Testis (tissue), 2 donors: ENCODE data around the gene MYBPC3.

Experiments used
- POLR2A ChIP-seq: fragments of 450-650 bp; IDR thresholded peaks from one replicate; pipeline ENCODE4 v1.6.1; 2017; ENCODE audit warnings: antibody characterized with exemption, mild to moderate bottlenecking, moderate library complexity
- TF ChIP-seq, protein P1 (sequence below), 3 experiments: fragments of 450-650 bp in 2 of 3; fragments of 200-600 bp in 1 of 3; sonication (generic) in 1 of 3; IDR thresholded peaks; one replicate each; pipeline ENCODE4 v1.5.1; 2016 to 2019; ENCODE audit warnings: antibody characterized with exemption in 3 of 3, mild to moderate bottlenecking in 2 of 3, moderate library complexity in 1 of 3

DNA sequence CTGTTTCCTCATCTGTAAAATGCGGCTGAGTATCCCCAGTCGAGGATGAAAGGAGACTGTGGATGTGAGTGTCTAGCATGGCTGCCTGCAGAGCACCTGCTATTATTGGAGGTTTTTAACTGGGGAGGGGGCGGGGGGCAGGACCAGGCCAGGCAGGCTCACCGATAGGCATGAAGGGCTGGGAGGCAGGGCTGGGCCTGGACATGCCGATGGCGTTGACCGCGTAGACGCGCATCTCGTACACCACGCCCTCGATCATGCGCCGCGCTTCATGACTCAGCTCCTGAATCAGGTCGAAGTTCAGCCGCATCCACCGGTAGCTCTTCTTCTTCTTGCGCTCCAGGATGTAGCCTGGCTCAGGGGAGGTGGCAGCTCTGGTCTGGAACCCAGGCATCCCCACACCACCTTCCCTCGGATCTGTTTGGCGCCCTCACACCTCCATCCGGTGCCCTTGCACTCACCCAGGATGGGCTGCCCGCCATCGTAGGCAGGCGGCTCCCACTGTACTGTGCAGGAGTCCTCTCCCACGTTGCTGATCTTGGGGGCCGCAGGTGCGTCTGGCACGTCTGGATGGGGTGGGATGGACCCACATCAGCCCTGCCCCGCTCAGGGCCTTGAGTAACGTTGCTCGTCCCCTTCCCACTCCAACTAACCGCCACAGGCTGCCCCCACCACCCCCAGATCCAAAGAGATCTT, 15.1 kb downstream of the MYBPC3 start:
- TF ChIP-seq, protein P1, sequence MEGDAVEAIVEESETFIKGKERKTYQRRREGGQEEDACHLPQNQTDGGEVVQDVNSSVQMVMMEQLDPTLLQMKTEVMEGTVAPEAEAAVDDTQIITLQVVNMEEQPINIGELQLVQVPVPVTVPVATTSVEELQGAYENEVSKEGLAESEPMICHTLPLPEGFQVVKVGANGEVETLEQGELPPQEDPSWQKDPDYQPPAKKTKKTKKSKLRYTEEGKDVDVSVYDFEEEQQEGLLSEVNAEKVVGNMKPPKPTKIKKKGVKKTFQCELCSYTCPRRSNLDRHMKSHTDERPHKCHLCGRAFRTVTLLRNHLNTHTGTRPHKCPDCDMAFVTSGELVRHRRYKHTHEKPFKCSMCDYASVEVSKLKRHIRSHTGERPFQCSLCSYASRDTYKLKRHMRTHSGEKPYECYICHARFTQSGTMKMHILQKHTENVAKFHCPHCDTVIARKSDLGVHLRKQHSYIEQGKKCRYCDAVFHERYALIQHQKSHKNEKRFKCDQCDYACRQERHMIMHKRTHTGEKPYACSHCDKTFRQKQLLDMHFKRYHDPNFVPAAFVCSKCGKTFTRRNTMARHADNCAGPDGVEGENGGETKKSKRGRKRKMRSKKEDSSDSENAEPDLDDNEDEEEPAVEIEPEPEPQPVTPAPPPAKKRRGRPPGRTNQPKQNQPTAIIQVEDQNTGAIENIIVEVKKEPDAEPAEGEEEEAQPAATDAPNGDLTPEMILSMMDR (IDR thresholded peaks at IDR 0.05), result no peak
- TF ChIP-seq POLR2A, result no peak
